Gastroesophageal sphincter (tissue), 3 donors: Measurements from ENCODE around the gene ATP6V0B.

ENCODE experiments used
- CTCF ChIP-seq, 4 experiments: fragments of 200-600 bp in 2 of 4; fragments of 450-650 bp in 2 of 4; sonication (generic) in 1 of 4; IDR thresholded peaks; one replicate each; pipeline ENCODE4 v1.5.1; 2017 to 2019; ENCODE audit warnings: antibody characterized with exemption in 4 of 4, mild to moderate bottlenecking in 2 of 4, moderate library complexity in 2 of 4
- POLR2A ChIP-seq, 2 donors: fragments of 450-650 bp; IDR thresholded peaks; one replicate each; pipeline ENCODE4 v1.6.1; 2017; ENCODE audit warnings: antibody characterized with exemption in 2 of 2, mild to moderate bottlenecking in 2 of 2, moderate library complexity in 1 of 2

GRCh38 chr1:43962324-43962723, 12.4 kb upstream of the ATP6V0B start:
- TF ChIP-seq CTCF (IDR thresholded peaks at IDR 0.05) (no peak), POLR2A (IDR thresholded peaks at IDR 0.05) (no peak)
